Chondrocyte (in vitro differentiated cells): ENCODE data around the gene ARMH1. TPM values are rescaled to one million over a fixed set of nuclear protein-coding genes. Genes with fewer than 3 reads are reported as not detected.

Experiments used
- DNase-seq: peaks from one replicate; pipeline ENCODE4 v3.0.0; 2021; ENCODE audit warnings: mixed read lengths, low spot score
- H3K27ac Mint-ChIP-seq: one replicate; pipeline ENCODE4 v1.8.0; 2021; ENCODE audit warnings: mild to moderate bottlenecking, moderate library complexity, mixed read lengths; ENCODE audit not compliant: unreplicated experiment
- H3K27me3 Mint-ChIP-seq: 2 replicates; pipeline ENCODE4 v1.8.0; 2021; ENCODE audit warnings: low read depth, mixed read lengths
- H3K36me3 Mint-ChIP-seq: 2 replicates; pipeline ENCODE4 v1.8.0; 2021; ENCODE audit warnings: low read depth, mixed read lengths
- H3K4me1 Mint-ChIP-seq: 2 replicates; pipeline ENCODE4 v1.8.0; 2021; ENCODE audit warnings: low read depth, mild to moderate bottlenecking, mixed read lengths
- H3K4me3 Mint-ChIP-seq: one replicate; pipeline ENCODE4 v1.8.0; 2021; ENCODE audit warnings: mild to moderate bottlenecking, moderate library complexity, mixed read lengths; ENCODE audit not compliant: unreplicated experiment
- H3K9me3 Mint-ChIP-seq: 2 replicates; pipeline ENCODE4 v1.8.0; 2021; ENCODE audit warnings: low read depth, mixed read lengths
- CTCF ChIP-seq: fragments of 200-600 bp; sonication (generic); IDR thresholded peaks from 2 replicates; pipeline ENCODE4 v1.5.0; 2021; ENCODE audit warnings: antibody characterized with exemption, mild to moderate bottlenecking, moderate library complexity
- total RNA-seq: library from RNA; stranded (reverse); gene quantifications from 3 replicates; pipeline ENCODE4 v1.2.1, GENCODE V29; 2021

The ARMH1 gene
- total RNA-seq, 1 donor from 2014 or later: 1.3 TPM

DNA sequence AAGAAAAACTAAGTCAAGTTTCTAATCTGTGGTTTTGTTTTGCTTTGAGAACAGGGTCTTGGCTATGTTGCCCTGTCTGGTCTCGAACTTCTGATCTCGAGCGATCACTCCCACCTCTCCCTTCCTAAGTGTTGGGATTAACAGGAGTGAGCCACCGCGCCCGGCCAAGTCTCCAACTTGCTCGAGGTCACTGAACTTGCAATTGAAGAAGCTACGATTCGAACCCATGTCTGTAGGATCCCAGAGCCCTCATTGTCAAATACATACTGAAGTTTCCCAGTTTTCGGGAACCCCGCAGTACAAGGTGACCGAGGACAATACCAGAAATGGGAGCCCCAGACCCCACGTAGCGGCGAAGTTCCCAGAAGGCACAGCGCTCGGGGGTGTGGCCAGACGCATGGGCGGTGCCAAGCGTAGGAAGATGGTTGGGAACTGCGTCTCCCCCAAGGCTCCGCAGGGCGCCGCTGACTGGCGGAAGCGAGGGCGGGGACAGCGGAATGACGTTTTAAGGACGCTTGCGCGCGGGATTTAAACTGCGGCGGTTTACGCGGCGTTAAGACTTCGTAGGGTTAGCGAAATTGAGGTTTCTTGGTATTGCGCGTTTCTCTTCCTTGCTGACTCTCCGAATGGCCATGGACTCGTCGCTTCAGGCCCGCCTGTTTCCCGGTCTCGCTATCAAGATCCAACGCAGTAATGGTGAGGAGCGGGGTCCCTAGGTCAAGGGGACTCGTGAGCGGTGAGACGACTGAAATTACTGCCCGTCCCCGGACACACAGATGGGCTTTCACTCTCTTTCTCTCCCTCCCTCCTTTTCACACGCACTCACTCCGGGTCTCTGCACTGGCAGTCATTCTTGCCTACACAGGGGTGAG lies 65.0 kb downstream of the ARMH1 start, which contains the start of gene KIF2C:
TSS of gene KIF2C (plus strand) at position 531 of the 872 bp plus-strand sequence. CDS start at position 627, 96 bp downstream.
- no peaks in the 10 kb centered on the region for H3K36me3 Mint-ChIP-seq
- peaks cover 15% of the 10 kb centered on the region for H3K4me1 Mint-ChIP-seq
- H3K9me3 Mint-ChIP-seq: no peaks in the 10 kb centered on the region
- H3K27ac Mint-ChIP-seq: peak within 1 kb of the TSS; percentile 97
- no peaks in the 10 kb centered on the region for H3K27me3 Mint-ChIP-seq
- H3K4me3 Mint-ChIP-seq: peak within 1 kb of the TSS; percentile 91
- DNase-seq: peak; percentile 98
- peak; percentile 13 for TF ChIP-seq CTCF

- TF ChIP-seq CTCF: no peak
- Mint-ChIP-seq H3K27ac (peak overlapping the region; percentile 97), H3K4me1 (peaks cover 15% of the 10 kb centered on the region), H3K36me3 (no peaks in the 10 kb centered on the region), H3K4me3 (peak overlapping the region; percentile 91), H3K9me3 (no peaks in the 10 kb centered on the region), H3K27me3 (no peaks in the 10 kb centered on the region)
- no peak for DNase-seq
These were observed 65.7 kb downstream of the ARMH1 start for GRCh38 chr1:44740179-44740617.

DNA sequence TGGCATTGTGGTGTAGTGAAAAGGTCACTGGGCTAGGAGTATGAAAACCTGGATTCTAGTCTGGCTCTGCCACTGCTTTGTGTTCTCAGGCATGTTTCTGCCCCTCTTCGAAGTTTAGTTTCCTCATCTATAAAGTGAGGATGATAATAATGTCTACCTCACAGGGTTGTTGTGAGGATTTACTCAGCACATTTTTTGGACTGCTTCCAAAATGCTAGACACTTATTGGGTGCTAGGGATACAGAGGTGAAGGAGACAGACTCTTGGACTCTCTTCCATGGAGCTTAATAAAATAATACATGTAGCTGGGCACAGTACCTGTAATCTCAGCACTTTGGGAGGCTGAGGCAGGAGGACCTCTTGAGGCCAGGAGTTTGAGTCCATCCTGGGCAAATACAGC lies 68.7 kb downstream of the ARMH1 start:
- Mint-ChIP-seq H3K27ac (no peak overlapping the region), H3K4me1 (peaks cover 15% of the 10 kb centered on the region), H3K4me3 (no peak overlapping the region), H3K27me3 (no peaks in the 10 kb centered on the region), H3K9me3 (no peaks in the 10 kb centered on the region), H3K36me3 (no peaks in the 10 kb centered on the region)
- no peak for DNase-seq
- no peak for TF ChIP-seq CTCF

DNA sequence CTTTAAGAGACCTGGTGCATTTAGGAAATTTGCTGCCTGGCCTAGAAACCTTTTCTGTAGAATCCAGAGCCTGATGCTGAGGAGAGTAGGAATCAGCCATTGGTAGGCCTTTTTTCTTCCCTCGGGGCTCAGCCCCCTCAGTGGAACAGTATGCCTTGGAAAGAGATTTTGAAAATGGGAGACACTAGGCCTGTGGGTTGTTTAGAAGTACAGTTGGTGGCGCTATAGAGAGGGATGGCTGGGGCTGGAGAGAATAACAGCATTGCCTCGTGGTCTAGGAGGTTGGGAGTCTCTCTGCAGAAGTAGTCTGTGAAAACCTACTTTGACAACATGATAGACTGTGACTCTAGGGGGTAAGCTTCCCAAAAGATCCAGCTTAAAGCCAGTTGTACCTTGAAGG lies 73.4 kb downstream of the ARMH1 start:
- no peaks in the 10 kb centered on the region for H3K4me1 Mint-ChIP-seq
- H3K27ac Mint-ChIP-seq: no peak overlapping the region
- H3K36me3 Mint-ChIP-seq: no peaks in the 10 kb centered on the region
- H3K4me3 Mint-ChIP-seq: no peak overlapping the region
- no peak for TF ChIP-seq CTCF
- no peaks in the 10 kb centered on the region for H3K27me3 Mint-ChIP-seq
- H3K9me3 Mint-ChIP-seq: no peaks in the 10 kb centered on the region
- DNase-seq: no peak

- no peak for TF ChIP-seq CTCF
- no peak overlapping the region for H3K27ac Mint-ChIP-seq
- no peaks in the 10 kb centered on the region for H3K4me1 Mint-ChIP-seq
- no peak for DNase-seq
- H3K27me3 Mint-ChIP-seq: no peaks in the 10 kb centered on the region
- H3K9me3 Mint-ChIP-seq: no peaks in the 10 kb centered on the region
- H3K4me3 Mint-ChIP-seq: no peak overlapping the region
- peaks cover 3% of the 10 kb centered on the region for H3K36me3 Mint-ChIP-seq
These were observed 82.9 kb downstream of the ARMH1 start for GRCh38 chr1:44757420-44757819.
